Jurkat, Clone E6-1 (cell line): ENCODE results near the gene PAQR7.

Source experiments
- DNase-seq: peaks from one replicate; pipeline ENCODE4 v3.0.0-alpha.2; 2011; ENCODE audit warnings: low read depth, low spot score
- H3K4me3 ChIP-seq: 2 replicates; pipeline ENCODE4 v1.5.1; 2011; ENCODE audit warnings: mild to moderate bottlenecking, low read length, control low read depth, moderate library complexity

PAQR7 gene

GRCh38 chr1:25904943-25905679, 29.6 kb upstream of the PAQR7 start:
- DNase-seq, result peak; percentile 90
- peak overlapping the region; percentile 62 for H3K4me3 ChIP-seq

GRCh38 chr1:25903986-25904385, 28.5 kb upstream of the PAQR7 start:
- no peak for DNase-seq
- peak overlapping the region; percentile 62 for H3K4me3 ChIP-seq

GRCh38 chr1:25902462-25902861, 27.0 kb upstream of the PAQR7 start:
- H3K4me3 ChIP-seq, result no peak overlapping the region
- no peak for DNase-seq

GRCh38 chr1:25900219-25900618, 24.7 kb upstream of the PAQR7 start:
- no peak for DNase-seq
- H3K4me3 ChIP-seq, result no peak overlapping the region

- no peak overlapping the region for H3K4me3 ChIP-seq
- no peak for DNase-seq
Measured at GRCh38 chr1:25899792-25900191, 24.3 kb upstream of the PAQR7 start.

GRCh38 chr1:25898223-25899015, 22.9 kb upstream of the PAQR7 start:
- no peak for DNase-seq
- H3K4me3 ChIP-seq, result no peak overlapping the region

- H3K4me3 ChIP-seq, result no peak overlapping the region
- DNase-seq, result no peak
Measured at GRCh38 chr1:25897754-25898153, 22.2 kb upstream of the PAQR7 start.

- H3K4me3 ChIP-seq, result no peak overlapping the region
- no peak for DNase-seq
Measured at GRCh38 chr1:25896266-25896665, 20.8 kb upstream of the PAQR7 start.

- no peak overlapping the region for H3K4me3 ChIP-seq
- peak; percentile 87 for DNase-seq
Measured at GRCh38 chr1:25895365-25895990, 20.0 kb upstream of the PAQR7 start.

- H3K4me3 ChIP-seq, result no peak overlapping the region
- no peak for DNase-seq
Measured at GRCh38 chr1:25893116-25893515, 17.6 kb upstream of the PAQR7 start.

- DNase-seq, result no peak
- no peak overlapping the region for H3K4me3 ChIP-seq
Measured at GRCh38 chr1:25891606-25892005, 16.1 kb upstream of the PAQR7 start.

- H3K4me3 ChIP-seq, result no peak overlapping the region
- DNase-seq, result no peak
Measured at GRCh38 chr1:25890239-25891034, 14.9 kb upstream of the PAQR7 start.

- no peak for DNase-seq
- no peak overlapping the region for H3K4me3 ChIP-seq
Measured at GRCh38 chr1:25889470-25889869, 14.0 kb upstream of the PAQR7 start.

GRCh38 chr1:25888426-25888987, 13.0 kb upstream of the PAQR7 start:
- H3K4me3 ChIP-seq, result no peak overlapping the region
- DNase-seq, result no peak

GRCh38 chr1:25885602-25886001, 10.1 kb upstream of the PAQR7 start:
- no peak overlapping the region for H3K4me3 ChIP-seq
- DNase-seq, result no peak

- H3K4me3 ChIP-seq, result no peak overlapping the region
- DNase-seq, result no peak
Measured at GRCh38 chr1:25881266-25881665, 5.8 kb upstream of the PAQR7 start.

GRCh38 chr1:25880518-25880917, 5.0 kb upstream of the PAQR7 start:
- no peak overlapping the region for H3K4me3 ChIP-seq
- no peak for DNase-seq

GRCh38 chr1:25879675-25880074, 4.2 kb upstream of the PAQR7 start:
- no peak for DNase-seq
- no peak overlapping the region for H3K4me3 ChIP-seq

GRCh38 chr1:25878690-25879089, 3.2 kb upstream of the PAQR7 start:
- DNase-seq, result no peak
- H3K4me3 ChIP-seq, result no peak overlapping the region
